NT2/D1 (cell line): Measurements from ENCODE around the gene UNC5B.

Experiments
- DNase-seq: peaks from one replicate; pipeline ENCODE4 v3.0.0-alpha.2; 2011; ENCODE audit warnings: low read depth, low spot score
- H3K27me3 ChIP-seq: 2 replicates; pipeline ENCODE4 v1.6.0; 2011; ENCODE audit warnings: mild to moderate bottlenecking; ENCODE audit not compliant: insufficient read length, insufficient read depth
- H3K36me3 ChIP-seq: 2 replicates; pipeline ENCODE4 v1.6.1; 2011; ENCODE audit warnings: mild to moderate bottlenecking, low read length, mixed read lengths; ENCODE audit not compliant: insufficient read depth, insufficient read length
- H3K4me1 ChIP-seq: 2 replicates; pipeline ENCODE4 v1.5.1; 2011; ENCODE audit not compliant: insufficient read depth, insufficient read length
- H3K4me3 ChIP-seq: 2 replicates; pipeline ENCODE4 v1.5.1; 2011; ENCODE audit warnings: low read depth; ENCODE audit not compliant: insufficient read length
- H3K9ac ChIP-seq: 2 replicates; pipeline ENCODE4 v1.6.0; 2011; ENCODE audit warnings: low read depth; ENCODE audit not compliant: insufficient read length
- H3K9me3 ChIP-seq: 2 replicates; pipeline ENCODE4 v1.5.1; 2011; ENCODE audit warnings: mild to moderate bottlenecking, low read length; ENCODE audit not compliant: insufficient read depth
- SUZ12 ChIP-seq: IDR thresholded peaks from 2 replicates; pipeline ENCODE4 v1.6.1; 2011; ENCODE audit not compliant: insufficient read length, insufficient read depth; ENCODE audit errors: extremely low read depth
- YY1 ChIP-seq: IDR thresholded peaks from 2 replicates; pipeline ENCODE4 v1.6.1; 2011; ENCODE audit not compliant: insufficient read length, insufficient read depth
- ZNF274 ChIP-seq: IDR thresholded peaks from 2 replicates; pipeline ENCODE4 v1.6.1; 2011; ENCODE audit warnings: mild to moderate bottlenecking, low read depth, low read length

UNC5B gene

DNA sequence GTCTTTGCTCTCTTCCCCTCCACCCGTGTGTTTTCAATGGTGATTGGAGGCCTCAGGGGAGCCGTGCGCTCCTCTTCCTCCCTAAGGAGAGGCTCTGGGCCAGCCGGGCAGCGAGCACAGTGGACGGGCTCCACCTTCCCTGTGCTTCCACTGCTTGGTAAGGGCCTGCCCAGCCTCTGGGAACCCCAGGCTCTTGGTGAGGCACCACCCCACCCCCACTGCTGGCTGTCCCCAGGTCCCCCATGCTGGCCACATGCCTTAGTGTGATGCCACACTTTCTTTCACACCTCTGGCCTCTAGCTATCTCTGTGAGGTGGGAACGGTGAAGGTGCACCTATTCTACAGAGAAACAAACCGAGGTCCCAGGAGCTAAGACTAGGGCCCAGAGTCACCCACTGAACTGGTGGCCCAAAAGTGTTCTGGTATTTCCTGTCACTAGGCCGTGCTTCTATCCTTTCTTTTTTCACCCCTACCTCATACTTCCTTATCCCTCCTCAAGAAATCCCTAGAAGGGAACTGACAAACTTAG is 53.3 kb downstream of the UNC5B start:
- H3K36me3 ChIP-seq = no peaks in the 10 kb centered on the region
- H3K4me1 ChIP-seq = peaks cover 38% of the 10 kb centered on the region
- no peak for DNase-seq
- no peaks in the 10 kb centered on the region for H3K9me3 ChIP-seq
- H3K27me3 ChIP-seq = no peaks in the 10 kb centered on the region
- H3K4me3 ChIP-seq = no peak overlapping the region
- TF ChIP-seq SUZ12 (no peak), ZNF274 (no peak)
- no peak overlapping the region for H3K9ac ChIP-seq

DNA sequence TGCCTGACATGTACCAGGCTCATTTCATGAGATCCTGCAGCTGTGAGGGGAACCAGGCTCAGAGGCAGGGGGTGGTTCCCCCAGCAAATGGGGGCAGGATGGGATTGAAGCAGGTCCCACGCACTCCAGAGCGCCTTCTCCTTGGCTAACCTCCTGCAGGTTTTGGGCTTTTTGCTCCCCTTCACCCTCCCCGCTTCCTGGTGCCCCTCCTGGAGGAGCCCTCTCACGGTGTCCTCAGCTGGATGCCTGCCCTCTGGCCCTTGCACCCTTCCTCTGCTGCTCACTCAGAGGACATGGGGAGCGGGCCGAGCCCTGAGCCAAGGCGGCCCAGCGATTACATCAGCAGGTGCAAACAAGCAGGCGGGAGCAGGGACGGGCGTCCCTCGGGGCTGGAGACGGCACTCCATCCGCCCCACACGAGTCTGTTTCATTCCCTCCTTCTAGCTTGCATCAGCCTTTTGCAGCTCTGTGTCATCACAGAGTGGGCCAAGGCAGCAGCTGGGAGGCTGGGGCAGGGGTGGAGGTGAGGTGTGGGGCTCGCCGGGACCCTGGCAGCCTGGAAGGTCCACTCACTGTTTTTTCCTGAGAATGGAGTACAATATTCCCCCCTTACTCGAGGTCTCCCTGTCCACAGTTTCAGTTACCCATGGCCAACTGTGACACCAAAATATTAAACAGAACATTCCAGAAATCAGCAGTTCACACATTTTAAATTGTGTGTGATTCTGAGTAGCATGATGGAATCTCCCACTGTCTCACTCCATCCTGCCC is 54.0 kb downstream of the UNC5B start:
- H3K4me1 ChIP-seq = peaks cover 37% of the 10 kb centered on the region
- H3K9ac ChIP-seq = peak overlapping the region; percentile 32
- no peaks in the 10 kb centered on the region for H3K9me3 ChIP-seq
- TF ChIP-seq ZNF274 = no peak
- no peak for TF ChIP-seq YY1
- no peak for TF ChIP-seq SUZ12
- no peaks in the 10 kb centered on the region for H3K27me3 ChIP-seq
- no peak for DNase-seq
- H3K4me3 ChIP-seq = no peak overlapping the region
- no peaks in the 10 kb centered on the region for H3K36me3 ChIP-seq

DNA sequence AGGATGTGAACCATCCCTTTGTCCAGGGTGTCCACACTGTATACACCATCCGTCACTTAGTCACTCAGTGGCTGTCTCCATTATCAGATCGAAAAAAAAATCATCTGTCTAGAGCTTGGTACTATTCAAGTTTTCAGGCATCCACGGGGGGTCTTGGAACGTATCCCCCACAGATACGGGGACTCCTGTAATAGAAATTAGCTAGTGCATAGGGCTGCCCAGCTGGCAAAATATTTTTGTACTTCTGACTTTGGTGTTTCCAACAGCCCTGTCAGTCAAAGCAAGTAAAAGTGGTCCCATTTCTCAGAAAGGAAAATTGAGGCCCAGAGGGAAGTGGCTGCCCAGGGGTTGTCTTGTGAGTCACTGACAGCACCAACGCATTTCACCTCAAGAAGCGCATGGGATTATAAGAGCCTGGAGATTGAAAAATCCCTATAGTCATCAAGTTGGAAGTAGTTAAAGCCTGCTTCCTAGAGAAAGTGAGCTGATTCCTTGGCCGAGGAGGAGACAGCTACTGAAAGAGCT is 54.6 kb downstream of the UNC5B start:
- no peaks in the 10 kb centered on the region for H3K27me3 ChIP-seq
- H3K9me3 ChIP-seq = no peaks in the 10 kb centered on the region
- H3K36me3 ChIP-seq = no peaks in the 10 kb centered on the region
- TF ChIP-seq ZNF274 (no peak), YY1 (no peak), SUZ12 (no peak)
- H3K9ac ChIP-seq = no peak overlapping the region
- H3K4me3 ChIP-seq = no peak overlapping the region
- DNase-seq = no peak
- H3K4me1 ChIP-seq = peaks cover 37% of the 10 kb centered on the region

DNA sequence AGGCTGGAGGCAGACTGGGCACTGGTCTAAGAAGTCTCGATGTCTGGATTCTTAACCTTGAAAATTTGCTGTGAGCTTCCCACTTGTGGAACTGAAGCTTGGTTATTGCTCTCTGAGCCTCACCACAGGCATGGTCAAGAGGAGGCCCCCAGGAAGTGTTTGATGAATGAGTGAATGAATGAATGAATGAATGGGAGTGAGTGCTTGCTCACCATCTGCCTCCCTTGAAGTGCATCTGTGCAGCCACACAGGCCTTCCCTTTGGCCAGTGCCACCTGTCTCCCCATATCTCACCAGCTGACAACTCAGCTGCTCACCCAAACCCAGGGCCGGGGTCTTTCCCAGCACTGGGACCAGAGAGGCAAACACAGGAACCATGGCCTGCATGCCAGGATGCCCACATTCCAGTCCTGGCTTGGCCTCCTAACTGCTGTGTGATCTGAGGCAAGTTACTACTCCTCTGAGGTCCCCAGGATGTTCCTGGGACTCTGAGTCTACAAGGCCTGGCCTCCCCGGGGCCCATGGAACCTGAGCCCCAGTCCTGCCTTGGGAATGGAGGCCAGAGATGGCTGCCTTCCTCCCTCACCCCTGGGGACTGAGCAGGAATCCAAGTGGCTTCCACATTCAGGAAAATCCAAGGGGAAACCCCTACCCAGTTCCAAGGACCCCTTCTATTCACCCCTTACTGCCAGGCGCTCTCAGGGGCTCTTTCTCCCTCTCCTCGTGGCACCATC is 55.3 kb downstream of the UNC5B start:
- Histone ChIP-seq H3K36me3 (no peaks in the 10 kb centered on the region), H3K27me3 (no peaks in the 10 kb centered on the region), H3K4me1 (peaks cover 41% of the 10 kb centered on the region), H3K9ac (no peak overlapping the region), H3K4me3 (no peak overlapping the region), H3K9me3 (no peaks in the 10 kb centered on the region)
- DNase-seq = no peak
- no peak for TF ChIP-seq YY1
- no peak for TF ChIP-seq SUZ12
- TF ChIP-seq ZNF274 = no peak

DNA sequence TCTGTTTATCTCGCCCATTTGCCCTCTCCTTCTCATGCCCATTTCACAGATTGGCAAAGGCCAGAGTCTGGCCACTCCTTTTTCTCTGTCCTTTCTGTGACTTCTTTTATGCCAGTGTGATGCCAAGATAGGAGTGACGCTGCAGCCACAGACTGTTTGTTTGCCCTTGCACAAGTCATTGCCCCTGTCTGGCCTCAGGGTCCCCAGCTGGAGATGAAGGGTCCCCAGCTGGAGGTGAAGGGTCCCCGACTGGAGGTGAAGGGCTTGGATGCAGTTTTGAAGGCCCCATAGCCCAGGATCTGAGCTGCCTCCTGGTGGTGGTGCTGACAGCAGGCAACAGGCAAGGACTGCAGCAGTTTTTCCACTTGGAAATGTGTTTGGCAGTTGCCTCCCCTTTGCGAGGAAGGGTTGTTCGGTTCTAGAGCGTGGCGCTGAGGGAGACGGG is 55.9 kb downstream of the UNC5B start:
- Histone ChIP-seq H3K36me3 (no peaks in the 10 kb centered on the region), H3K4me3 (no peak overlapping the region), H3K9ac (peak overlapping the region; percentile 57), H3K27me3 (no peaks in the 10 kb centered on the region), H3K4me1 (peaks cover 38% of the 10 kb centered on the region), H3K9me3 (no peaks in the 10 kb centered on the region)
- DNase-seq = no peak
- TF ChIP-seq YY1 = no peak
- no peak for TF ChIP-seq SUZ12
- TF ChIP-seq ZNF274 = no peak

DNA sequence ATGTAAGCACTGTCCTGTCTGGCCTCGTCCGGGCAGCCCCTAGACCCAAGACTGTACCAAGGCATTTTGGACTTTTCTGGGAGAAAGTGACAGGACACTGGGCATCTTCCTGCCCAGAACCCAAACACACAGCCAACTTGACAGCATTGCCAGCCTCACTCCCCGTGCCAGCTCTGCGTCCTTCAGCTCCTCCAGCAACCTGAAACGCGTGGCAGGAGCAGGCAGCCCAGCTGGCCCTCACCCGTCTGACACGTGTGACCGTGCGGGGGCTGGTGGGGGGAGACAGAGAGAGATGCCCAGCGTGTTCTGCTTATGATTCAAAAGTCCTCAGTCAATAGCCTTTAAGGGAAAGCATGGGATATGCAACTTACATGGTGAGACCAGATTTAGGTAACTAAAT is 56.4 kb downstream of the UNC5B start:
- Histone ChIP-seq H3K9me3 (no peaks in the 10 kb centered on the region), H3K9ac (peak overlapping the region; percentile 57), H3K4me1 (peaks cover 38% of the 10 kb centered on the region), H3K27me3 (no peaks in the 10 kb centered on the region), H3K4me3 (no peak overlapping the region), H3K36me3 (peaks cover 3% of the 10 kb centered on the region)
- no peak for TF ChIP-seq ZNF274
- no peak for TF ChIP-seq SUZ12
- TF ChIP-seq YY1 = no peak
- no peak for DNase-seq
